Activated gamma-delta T cell treated with anti-CD3 and anti-CD28 coated beads, Interleukin-2, amount 50 U/mL, for 16 hours (primary cell): ENCODE data around the gene CSNK1E.

ENCODE experiments used
- DNase-seq: peaks from one replicate; pipeline ENCODE4 v3.0.0-alpha.2; 2020; ENCODE audit warnings: low read depth

The CSNK1E gene

GRCh38 chr22:38305471-38306448 is 11.5 kb downstream of the CSNK1E start:
- DNase-seq = no peak

GRCh38 chr22:38304526-38304925 is 12.7 kb downstream of the CSNK1E start:
- no peak for DNase-seq

DNA sequence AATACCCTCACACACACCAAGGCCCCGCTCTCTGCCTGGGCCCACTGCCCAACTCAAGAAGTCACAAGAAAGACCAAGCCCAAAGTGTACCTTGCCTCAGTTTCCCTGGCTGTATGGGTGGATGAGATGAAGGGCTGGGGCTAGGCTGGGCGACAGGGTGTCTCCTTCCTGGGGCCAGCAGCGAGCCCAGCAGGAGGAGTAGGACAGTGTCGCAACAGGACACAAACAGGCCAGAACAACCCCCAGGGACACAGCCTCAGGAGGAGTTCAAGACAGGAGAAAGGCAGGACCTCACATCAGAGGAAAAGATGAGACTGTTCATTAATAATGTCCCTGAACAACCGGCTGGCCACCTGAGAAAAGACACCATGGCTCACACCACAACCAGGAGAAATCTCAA is 13.3 kb downstream of the CSNK1E start:
- DNase-seq = no peak

- no peak for DNase-seq
Observed at GRCh38 chr22:38302906-38303305, 14.3 kb downstream of the CSNK1E start.

DNA sequence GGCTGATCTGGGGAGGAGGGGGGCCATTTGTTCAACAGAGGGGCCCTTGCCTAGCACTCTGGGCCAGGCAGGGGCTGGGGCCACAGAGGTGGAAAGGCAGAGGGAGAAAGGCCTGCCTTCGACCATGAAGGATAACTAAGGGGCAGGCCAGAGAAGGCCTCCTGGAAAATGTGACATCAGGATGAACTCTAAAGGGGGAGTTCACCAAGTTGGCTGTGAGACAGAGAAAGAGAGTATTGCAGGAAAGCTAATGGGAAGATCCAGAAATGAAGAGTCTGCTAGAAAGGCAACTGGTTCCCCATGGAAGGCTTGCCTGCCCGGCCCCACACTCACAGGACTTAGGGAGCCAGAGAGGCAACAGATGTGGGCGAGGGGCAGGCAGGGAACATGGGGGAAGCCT is 16.3 kb downstream of the CSNK1E start:
- DNase-seq = no peak

- no peak for DNase-seq
Observed at GRCh38 chr22:38300197-38300945, 16.9 kb downstream of the CSNK1E start.

- no peak for DNase-seq
Observed at GRCh38 chr22:38299770-38300102, 17.5 kb downstream of the CSNK1E start.

- DNase-seq = no peak
Observed at GRCh38 chr22:38298312-38299005, 18.8 kb downstream of the CSNK1E start.

DNA sequence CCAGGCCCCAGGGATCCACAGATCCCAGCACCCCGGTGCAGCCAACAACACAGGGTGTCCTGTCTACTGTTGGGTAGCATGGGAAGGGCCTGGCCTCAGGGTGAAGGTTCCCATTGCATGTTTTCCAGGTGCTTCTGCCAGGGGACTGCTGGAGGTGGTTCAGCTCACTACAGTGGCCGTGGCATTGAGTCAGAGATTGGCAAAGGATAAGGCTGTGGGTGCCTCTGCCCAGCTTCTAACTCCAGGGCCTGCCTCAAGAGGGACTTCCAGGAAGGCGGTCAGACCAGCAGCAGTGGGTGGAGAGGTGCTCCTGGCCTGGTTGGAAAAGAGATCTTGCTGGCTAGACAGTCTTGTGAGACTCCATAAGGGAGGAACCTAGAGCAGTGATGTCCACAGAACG is 20.9 kb downstream of the CSNK1E start:
- DNase-seq = no peak

- DNase-seq = no peak
Observed at GRCh38 chr22:38295863-38296262, 21.4 kb downstream of the CSNK1E start.

GRCh38 chr22:38295339-38295738 is 21.9 kb downstream of the CSNK1E start:
- DNase-seq = no peak

DNA sequence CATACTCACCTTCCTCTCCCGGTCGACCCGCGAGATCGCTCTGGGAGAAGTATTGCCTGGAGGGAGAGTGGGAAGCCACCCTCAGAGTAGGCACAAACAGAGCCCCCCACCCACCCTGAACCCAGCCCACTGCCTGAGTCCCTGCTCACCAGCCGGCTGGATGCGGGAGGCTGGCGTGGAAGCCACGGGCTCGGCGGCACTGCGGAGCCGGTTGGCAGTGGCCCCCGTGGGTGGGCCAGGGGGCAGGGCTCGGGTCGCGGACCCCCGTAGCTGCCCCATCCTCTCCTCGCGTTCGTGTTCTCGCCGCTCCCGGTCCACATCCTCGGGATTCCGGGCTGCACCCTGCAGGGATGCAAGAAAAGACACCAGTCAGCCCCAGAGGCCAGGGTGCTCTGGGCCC is 23.0 kb downstream of the CSNK1E start:
- DNase-seq = no peak

GRCh38 chr22:38292694-38293093 is 24.5 kb downstream of the CSNK1E start:
- DNase-seq = no peak

DNA sequence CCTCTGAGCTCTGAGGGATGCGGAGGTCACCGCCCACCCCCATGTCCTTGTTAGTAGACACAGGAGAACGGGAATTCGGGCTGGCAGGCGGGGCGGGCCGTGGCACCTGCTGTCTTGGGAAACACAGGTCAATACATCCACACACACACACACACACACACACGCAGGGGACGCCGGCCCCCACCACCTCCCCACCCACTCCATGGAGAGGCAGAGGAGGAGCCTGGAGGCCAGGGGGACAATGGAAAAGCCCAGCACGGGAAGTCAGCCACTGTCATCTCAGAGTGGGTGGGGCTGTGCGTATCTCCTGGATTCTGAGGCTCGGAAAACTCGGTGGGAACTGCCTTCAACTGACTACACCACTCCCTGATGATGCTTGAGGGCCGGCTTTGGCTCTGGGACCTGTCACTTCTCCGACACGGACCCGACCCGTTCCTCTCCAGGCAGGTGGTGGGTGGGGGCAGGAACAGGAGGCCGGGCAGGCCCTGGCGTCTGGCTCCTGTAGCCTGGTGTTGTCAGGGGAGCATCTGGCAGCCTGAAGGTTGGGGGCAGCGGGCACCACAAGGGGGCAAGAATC is 25.9 kb downstream of the CSNK1E start:
- DNase-seq = no peak

DNA sequence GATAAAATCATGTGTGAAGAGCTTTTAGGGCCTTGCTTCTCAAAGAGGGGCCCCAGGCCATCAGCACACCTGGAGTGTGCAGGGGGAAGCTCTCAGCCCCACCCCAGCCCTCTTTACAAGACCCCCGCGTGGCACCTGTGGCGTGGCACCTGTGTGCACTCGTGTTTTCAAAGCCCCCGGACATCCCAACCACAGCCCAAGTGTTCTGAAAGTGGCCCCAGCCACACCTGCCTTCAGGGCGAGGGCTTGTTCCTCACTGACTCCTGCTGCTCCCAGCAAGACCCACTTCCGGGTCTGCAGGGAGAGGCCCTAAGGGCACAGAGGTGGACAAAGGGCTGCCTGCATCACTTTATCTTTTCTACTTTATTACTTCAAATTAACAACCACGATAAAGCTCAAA is 26.9 kb downstream of the CSNK1E start:
- no peak for DNase-seq

GRCh38 chr22:38289583-38290082 is 27.6 kb downstream of the CSNK1E start:
- DNase-seq = no peak

- DNase-seq = no peak
Observed at GRCh38 chr22:38286915-38287669, 30.1 kb downstream of the CSNK1E start.

GRCh38 chr22:38285018-38285417 is 32.2 kb downstream of the CSNK1E start:
- DNase-seq = no peak

DNA sequence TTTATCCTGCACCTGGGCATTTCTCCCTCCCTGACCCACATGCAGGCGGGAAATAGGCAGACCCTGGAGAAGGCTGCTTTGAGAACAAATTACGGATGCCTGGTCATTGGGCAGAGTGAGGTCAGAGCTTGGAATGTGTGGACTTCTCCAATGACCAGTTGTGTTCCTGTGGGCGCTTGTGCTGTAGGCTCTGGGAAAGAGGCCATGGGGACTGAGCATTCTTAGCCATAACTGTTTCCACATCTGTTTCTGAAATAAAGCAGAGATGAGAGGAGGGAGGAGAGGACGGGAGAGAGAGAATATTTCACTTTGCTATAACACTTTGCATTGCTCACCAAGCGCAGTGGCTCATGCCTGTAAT is 33.2 kb downstream of the CSNK1E start:
- no peak for DNase-seq

DNA sequence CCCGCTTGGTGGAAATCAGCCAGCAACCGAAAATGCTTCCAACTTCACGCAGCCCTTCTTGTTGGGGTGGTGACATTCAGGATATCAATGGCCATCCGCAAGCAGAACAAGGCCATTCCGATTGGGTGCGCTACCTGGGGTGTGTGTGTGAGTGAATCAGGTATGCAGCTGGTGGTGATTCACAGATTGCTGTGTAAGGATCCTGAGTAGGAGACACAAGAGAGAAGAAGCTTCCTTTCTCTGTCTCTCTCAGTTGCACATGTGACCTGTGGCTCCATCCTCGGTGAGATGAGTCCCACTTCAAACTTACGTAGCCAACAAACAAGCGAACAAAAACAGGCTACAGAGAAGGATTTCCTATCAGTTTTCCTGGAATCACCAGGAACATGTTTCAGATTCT is 34.8 kb downstream of the CSNK1E start:
- DNase-seq = no peak

DNA sequence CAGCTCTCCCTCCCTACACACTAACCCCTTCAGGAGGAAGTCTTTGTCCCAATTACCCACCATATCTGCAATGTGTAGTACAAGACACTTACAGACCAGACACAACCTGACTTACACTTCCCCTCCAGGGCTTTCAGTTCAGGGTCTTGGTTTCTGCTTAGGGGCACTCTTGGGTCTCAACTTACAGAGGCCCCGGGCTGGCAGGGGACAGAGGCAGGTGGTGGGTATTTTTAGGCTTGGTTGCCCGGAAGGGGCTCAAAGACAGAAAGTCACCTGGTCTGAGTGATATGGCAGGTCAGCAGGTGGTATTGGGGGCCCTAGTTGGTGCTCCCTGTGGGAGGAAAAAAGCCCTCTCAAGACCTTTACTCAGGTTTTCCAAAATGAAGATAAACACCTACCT is 41.1 kb downstream of the CSNK1E start:
- no peak for DNase-seq
